ENCODE data around the gene CELF1.

CELF1 gene

GRCh38 chr11:47509077-47509536 lies 43.8 kb downstream of the CELF1 start:
- DNase-seq (ENCODE audit: low read depth) = no peak

GRCh38 chr11:47508240-47508957 lies 44.5 kb downstream of the CELF1 start:
- no peak for DNase-seq (ENCODE audit: low read depth)

GRCh38 chr11:47507563-47508239 lies 45.2 kb downstream of the CELF1 start:
- no peak for DNase-seq (ENCODE audit: low read depth)

- DNase-seq (ENCODE audit: low read depth) = no peak
These were observed 46.0 kb downstream of the CELF1 start for GRCh38 chr11:47506795-47507562.

GRCh38 chr11:47506373-47506772 lies 46.6 kb downstream of the CELF1 start:
- DNase-seq (ENCODE audit: low read depth) = no peak

- no peak for DNase-seq (ENCODE audit: low read depth)
These were observed 48.0 kb downstream of the CELF1 start for GRCh38 chr11:47504910-47505309.

GRCh38 chr11:47503227-47503626 lies 49.7 kb downstream of the CELF1 start:
- DNase-seq (ENCODE audit: low read depth) = no peak

GRCh38 chr11:47502767-47503166 lies 50.2 kb downstream of the CELF1 start:
- no peak for DNase-seq (ENCODE audit: low read depth)

- no peak for DNase-seq (ENCODE audit: low read depth)
These were observed 51.8 kb downstream of the CELF1 start for GRCh38 chr11:47501101-47501500.

- no peak for DNase-seq (ENCODE audit: low read depth)
These were observed 52.8 kb downstream of the CELF1 start for GRCh38 chr11:47500121-47500520.

- DNase-seq (ENCODE audit: low read depth) = no peak
These were observed 53.3 kb downstream of the CELF1 start for GRCh38 chr11:47499614-47500013.

GRCh38 chr11:47499161-47499560 lies 53.8 kb downstream of the CELF1 start:
- DNase-seq (ENCODE audit: low read depth) = no peak

- no peak for DNase-seq (ENCODE audit: low read depth)
These were observed 54.3 kb downstream of the CELF1 start for GRCh38 chr11:47498584-47499152.

- DNase-seq (ENCODE audit: low read depth) = no peak
These were observed 54.8 kb downstream of the CELF1 start for GRCh38 chr11:47498149-47498548.

- DNase-seq (ENCODE audit: low read depth) = no peak
These were observed 56.1 kb downstream of the CELF1 start for GRCh38 chr11:47496808-47497207.

- no peak for DNase-seq (ENCODE audit: low read depth)
These were observed 57.1 kb downstream of the CELF1 start for GRCh38 chr11:47495856-47496217.

- DNase-seq (ENCODE audit: low read depth) = peak; percentile 22
These were observed 57.7 kb downstream of the CELF1 start for GRCh38 chr11:47495011-47495855.

- no peak for DNase-seq (ENCODE audit: low read depth)
These were observed 63.6 kb downstream of the CELF1 start for GRCh38 chr11:47489395-47489755.

GRCh38 chr11:47488674-47489394 lies 64.1 kb downstream of the CELF1 start:
- no peak for DNase-seq (ENCODE audit: low read depth)

GRCh38 chr11:47488111-47488510 lies 64.8 kb downstream of the CELF1 start:
- no peak for DNase-seq (ENCODE audit: low read depth)

- no peak for DNase-seq (ENCODE audit: low read depth)
These were observed 65.5 kb downstream of the CELF1 start for GRCh38 chr11:47487421-47487820.

All from stromal cell of bone marrow (primary cell).